Measurements from ENCODE around the gene SLC6A18. TPM values are rescaled to one million over a fixed set of nuclear protein-coding genes. Genes with fewer than 3 reads are reported as not detected.

The SLC6A18 gene
- polyA plus RNA-seq, 1 donor (not counting 4 experiments of a cell fraction or from before 2014, with no cell fraction given) = not detected

DNA sequence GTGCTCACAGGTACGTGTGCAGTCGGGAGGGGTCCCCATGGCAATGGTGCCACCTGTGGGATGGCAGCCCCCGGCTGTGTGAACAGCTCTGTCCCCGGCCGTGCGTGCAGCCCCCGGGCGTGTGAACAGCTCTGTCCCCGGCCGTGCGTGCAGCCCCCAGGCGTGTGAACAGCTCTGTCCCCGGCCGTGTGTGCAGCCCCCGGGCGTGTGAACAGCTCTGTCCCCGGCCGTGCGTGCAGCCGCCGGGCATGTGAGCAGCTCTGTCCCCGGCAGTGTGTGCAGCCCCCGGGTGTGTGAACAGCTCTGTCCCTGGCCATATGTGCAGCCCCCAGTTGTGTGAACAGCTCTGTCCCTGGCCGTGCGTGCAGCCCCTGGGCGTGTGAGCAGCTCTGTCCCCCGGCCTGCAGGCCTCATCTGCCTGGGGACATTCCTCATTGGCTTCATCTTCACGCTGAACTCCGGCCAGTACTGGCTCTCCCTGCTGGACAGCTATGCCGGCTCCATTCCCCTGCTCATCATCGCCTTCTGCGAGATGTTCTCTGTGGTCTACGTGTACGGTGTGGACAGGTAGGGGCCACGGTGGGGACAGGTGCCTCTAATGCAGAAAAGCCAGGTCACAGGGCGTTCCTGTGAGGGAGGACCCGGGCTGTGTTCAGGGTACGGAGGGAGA lies 5.9 kb upstream of the SLC6A18 start:
- DNase-seq (ENCODE audit: low read depth, low spot score) = no peak
- TF ChIP-seq EZH2 (IDR thresholded peaks at IDR 0.05; ENCODE audit: low read length) = no peak
- TF ChIP-seq, protein P1, sequence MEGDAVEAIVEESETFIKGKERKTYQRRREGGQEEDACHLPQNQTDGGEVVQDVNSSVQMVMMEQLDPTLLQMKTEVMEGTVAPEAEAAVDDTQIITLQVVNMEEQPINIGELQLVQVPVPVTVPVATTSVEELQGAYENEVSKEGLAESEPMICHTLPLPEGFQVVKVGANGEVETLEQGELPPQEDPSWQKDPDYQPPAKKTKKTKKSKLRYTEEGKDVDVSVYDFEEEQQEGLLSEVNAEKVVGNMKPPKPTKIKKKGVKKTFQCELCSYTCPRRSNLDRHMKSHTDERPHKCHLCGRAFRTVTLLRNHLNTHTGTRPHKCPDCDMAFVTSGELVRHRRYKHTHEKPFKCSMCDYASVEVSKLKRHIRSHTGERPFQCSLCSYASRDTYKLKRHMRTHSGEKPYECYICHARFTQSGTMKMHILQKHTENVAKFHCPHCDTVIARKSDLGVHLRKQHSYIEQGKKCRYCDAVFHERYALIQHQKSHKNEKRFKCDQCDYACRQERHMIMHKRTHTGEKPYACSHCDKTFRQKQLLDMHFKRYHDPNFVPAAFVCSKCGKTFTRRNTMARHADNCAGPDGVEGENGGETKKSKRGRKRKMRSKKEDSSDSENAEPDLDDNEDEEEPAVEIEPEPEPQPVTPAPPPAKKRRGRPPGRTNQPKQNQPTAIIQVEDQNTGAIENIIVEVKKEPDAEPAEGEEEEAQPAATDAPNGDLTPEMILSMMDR (optimal IDR thresholded peaks at IDR 0.05 in 1 of 3, IDR thresholded peaks at IDR 0.05 in 1 of 3, conservative IDR thresholded peaks at IDR 0.05 in 1 of 3; ENCODE audit: extremely low read depth in 1 of 3, insufficient read depth in 2 of 3, low read length in 3 of 3) = no peak
- dilution Hi-C loops (cut with MboI; ENCODE audit: extremely low pct_ligation_motif_present, low sequenced_read_pairs) = no loop called here

DNA sequence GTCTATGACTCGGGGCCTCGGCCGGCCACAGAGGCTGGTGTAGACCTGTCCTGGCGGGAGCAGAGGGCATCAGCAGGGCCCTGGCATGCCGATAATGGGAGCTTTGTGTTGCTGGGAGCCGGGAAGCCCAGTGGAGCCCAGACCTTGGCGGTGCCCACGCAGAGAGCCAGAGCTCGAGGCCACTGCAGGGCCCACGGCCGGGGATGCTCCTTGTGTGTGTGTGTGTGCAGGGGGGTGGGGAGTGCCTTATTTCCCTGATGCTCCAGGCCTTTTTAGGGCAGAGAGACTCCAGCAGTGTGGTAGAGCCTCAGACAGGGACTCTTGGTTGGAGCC lies 5.4 kb upstream of the SLC6A18 start:
- no peaks in the 10 kb centered on the region for H3K36me3 ChIP-seq (ENCODE audit: control insufficient read depth in 2 of 2, extremely low read depth in 1 of 2, insufficient read depth in 2 of 2, low read length in 2 of 2)
- no peaks in the 10 kb centered on the region for H3K79me2 ChIP-seq (ENCODE audit: control insufficient read depth, insufficient read depth, low read length)
- H3K4me3 ChIP-seq (ENCODE audit: control insufficient read depth in 2 of 3, extremely low read depth in 1 of 3, insufficient read depth in 2 of 3, low read depth in 1 of 3, low read length in 3 of 3) = no peak overlapping the region
- no peaks in the 10 kb centered on the region for H3K9me1 ChIP-seq (ENCODE audit: control insufficient read depth, extremely low read depth, insufficient read depth, low read length)
- no peak for DNase-seq (ENCODE audit: low read depth, low spot score)
- FAIRE-seq = no peak
- H3K27me3 ChIP-seq (ENCODE audit: control insufficient read depth, extremely low read depth, insufficient read depth, low read length) = no peaks in the 10 kb centered on the region
- dilution Hi-C loops (cut with MboI; ENCODE audit: extremely low pct_ligation_motif_present, low sequenced_read_pairs) = no loop called here
- TF ChIP-seq EZH2 (IDR thresholded peaks at IDR 0.05; ENCODE audit: low read length) = no peak
- TF ChIP-seq, protein P1 (optimal IDR thresholded peaks at IDR 0.05 in 1 of 3, IDR thresholded peaks at IDR 0.05 in 1 of 3, conservative IDR thresholded peaks at IDR 0.05 in 1 of 3; ENCODE audit: extremely low read depth in 1 of 3, insufficient read depth in 2 of 3, low read length in 3 of 3) = no peak
- H3K4me1 ChIP-seq (ENCODE audit: control insufficient read depth, extremely low read depth, insufficient read depth, low read length) = no peaks in the 10 kb centered on the region
- H4K20me1 ChIP-seq (ENCODE audit: control insufficient read depth, extremely low read depth, insufficient read depth, low read length) = no peaks in the 10 kb centered on the region
- no peak overlapping the region for H3K9ac ChIP-seq (ENCODE audit: control insufficient read depth, extremely low read depth, insufficient read depth, low read length)
- H3K9me3 ChIP-seq (ENCODE audit: control insufficient read depth, low read depth, low read length) = peaks cover 24% of the 10 kb centered on the region
- no peak overlapping the region for H3K4me2 ChIP-seq (ENCODE audit: control insufficient read depth, extremely low read depth, insufficient read depth, low read depth, low read length)
- no peak overlapping the region for H3K27ac ChIP-seq (ENCODE audit: control insufficient read depth, insufficient read depth, low read length)
- no peak overlapping the region for H2AFZ ChIP-seq (ENCODE audit: control insufficient read depth, low read length)

More for the DNA sequence above, 5.9 kb upstream of the SLC6A18 start:
- Histone ChIP-seq H4K20me1 (ENCODE audit: control insufficient read depth, extremely low read depth, insufficient read depth, low read length) (no peaks in the 10 kb centered on the region), H3K27ac (ENCODE audit: control insufficient read depth, insufficient read depth, low read length) (no peak overlapping the region), H3K9me1 (ENCODE audit: control insufficient read depth, extremely low read depth, insufficient read depth, low read length) (no peaks in the 10 kb centered on the region), H3K9ac (ENCODE audit: control insufficient read depth, extremely low read depth, insufficient read depth, low read length) (no peak overlapping the region), H3K4me2 (ENCODE audit: control insufficient read depth, extremely low read depth, insufficient read depth, low read depth, low read length) (no peak overlapping the region), H3K9me3 (ENCODE audit: control insufficient read depth, low read depth, low read length) (peaks cover 24% of the 10 kb centered on the region), H2AFZ (ENCODE audit: control insufficient read depth, low read length) (no peak overlapping the region), H3K36me3 (ENCODE audit: control insufficient read depth in 2 of 2, extremely low read depth in 1 of 2, insufficient read depth in 2 of 2, low read length in 2 of 2) (no peaks in the 10 kb centered on the region), H3K27me3 (ENCODE audit: control insufficient read depth, extremely low read depth, insufficient read depth, low read length) (no peaks in the 10 kb centered on the region), H3K79me2 (ENCODE audit: control insufficient read depth, insufficient read depth, low read length) (no peaks in the 10 kb centered on the region), H3K4me1 (ENCODE audit: control insufficient read depth, extremely low read depth, insufficient read depth, low read length) (no peaks in the 10 kb centered on the region), H3K4me3 (ENCODE audit: control insufficient read depth in 2 of 3, extremely low read depth in 1 of 3, insufficient read depth in 2 of 3, low read depth in 1 of 3, low read length in 3 of 3) (no peak overlapping the region)
- FAIRE-seq = no peak
